ENCODE results near the gene ZCCHC2. TPM values are rescaled to one million over a fixed set of nuclear protein-coding genes. Genes with fewer than 3 reads are reported as not detected.

The ZCCHC2 gene
- total and polyA plus RNA-seq, 2 of the 8 experiments (the other 6 are each of a cell fraction or from before 2014, with no cell fraction given): 13.5 to 18.6 TPM

- no peak for TF ChIP-seq ATF3 (IDR thresholded peaks at IDR 0.05; ENCODE audit: insufficient read depth, low read depth, low read length)
- TF ChIP-seq HDAC2 (IDR thresholded peaks at IDR 0.05; ENCODE audit: borderline replicate concordance in 1 of 2, low read depth in 2 of 2, low read length in 2 of 2): no peak
Measured at GRCh38 chr18:62577765-62578164, 54.9 kb downstream of the ZCCHC2 start (continued).
